ENCODE data around the gene RLIM.
"Not testable (repeated sequence)": the region's sequence is repeated elsewhere in the genome, so short reads cannot be mapped to it uniquely, and the experiment has no call there.

RLIM gene, protein sequence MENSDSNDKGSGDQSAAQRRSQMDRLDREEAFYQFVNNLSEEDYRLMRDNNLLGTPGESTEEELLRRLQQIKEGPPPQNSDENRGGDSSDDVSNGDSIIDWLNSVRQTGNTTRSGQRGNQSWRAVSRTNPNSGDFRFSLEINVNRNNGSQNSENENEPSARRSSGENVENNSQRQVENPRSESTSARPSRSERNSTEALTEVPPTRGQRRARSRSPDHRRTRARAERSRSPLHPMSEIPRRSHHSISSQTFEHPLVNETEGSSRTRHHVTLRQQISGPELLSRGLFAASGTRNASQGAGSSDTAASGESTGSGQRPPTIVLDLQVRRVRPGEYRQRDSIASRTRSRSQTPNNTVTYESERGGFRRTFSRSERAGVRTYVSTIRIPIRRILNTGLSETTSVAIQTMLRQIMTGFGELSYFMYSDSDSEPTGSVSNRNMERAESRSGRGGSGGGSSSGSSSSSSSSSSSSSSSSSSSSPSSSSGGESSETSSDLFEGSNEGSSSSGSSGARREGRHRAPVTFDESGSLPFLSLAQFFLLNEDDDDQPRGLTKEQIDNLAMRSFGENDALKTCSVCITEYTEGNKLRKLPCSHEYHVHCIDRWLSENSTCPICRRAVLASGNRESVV

DNA sequence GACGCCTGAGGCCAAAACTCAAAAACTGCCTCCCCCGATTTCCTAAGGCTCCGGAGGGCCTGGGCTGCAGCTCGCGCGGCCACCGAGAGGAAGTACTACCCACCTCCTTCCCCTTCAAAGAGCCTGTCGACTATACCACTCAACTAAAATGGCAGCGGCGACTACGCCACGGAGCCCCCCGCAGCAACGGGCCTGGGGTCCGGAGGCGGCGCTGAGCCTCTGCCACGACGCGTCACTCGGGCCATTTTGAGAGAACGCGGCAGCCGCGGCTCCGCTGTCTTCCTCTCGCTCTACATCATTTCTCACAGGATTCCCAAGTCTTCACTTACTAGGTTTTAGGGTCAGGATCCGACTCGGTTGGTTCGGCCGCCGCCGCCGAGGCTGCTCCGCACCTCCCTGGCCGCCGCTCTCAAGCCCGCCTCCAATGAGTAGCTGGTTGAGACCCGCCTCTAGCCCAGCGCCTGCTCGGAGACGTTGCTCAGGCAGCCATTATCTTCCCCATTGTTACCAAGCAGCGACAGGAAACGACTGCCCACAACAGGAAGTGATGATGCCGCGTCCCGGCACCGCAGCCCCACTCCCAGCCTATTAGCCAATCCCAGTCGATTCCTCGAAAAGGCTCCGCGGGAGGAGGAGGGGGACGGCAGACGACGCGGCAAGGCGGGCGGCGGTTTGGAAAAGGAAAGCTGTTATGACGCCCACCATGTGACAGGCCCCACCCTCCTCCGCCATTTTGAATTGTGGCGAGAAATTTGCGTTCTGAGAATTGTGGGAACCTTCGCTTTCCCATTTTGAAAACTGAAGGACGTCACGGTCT, at the start of gene RLIM:
Gene RLIM (minus strand): TSS at position 532 of the 817 bp plus-strand sequence. CDS start 18,647 bp downstream, outside the sequence.
- Mint-ChIP-seq H3K27ac (peak within 1 kb of the TSS; percentile 100), H3K9me3 (peaks cover 52% of the 10 kb centered on the region), H3K36me3 (ENCODE audit: low read depth) (peaks cover 37% of the 10 kb centered on the region), H3K4me1 (peaks cover 7% of the 10 kb centered on the region), H3K4me3 (peak within 1 kb of the TSS; percentile 96), H3K27me3 (ENCODE audit: low read depth, poor library complexity) (no peaks in the 10 kb centered on the region)
- DNase-seq, result peak; percentile 83
- TF ChIP-seq, protein P1, sequence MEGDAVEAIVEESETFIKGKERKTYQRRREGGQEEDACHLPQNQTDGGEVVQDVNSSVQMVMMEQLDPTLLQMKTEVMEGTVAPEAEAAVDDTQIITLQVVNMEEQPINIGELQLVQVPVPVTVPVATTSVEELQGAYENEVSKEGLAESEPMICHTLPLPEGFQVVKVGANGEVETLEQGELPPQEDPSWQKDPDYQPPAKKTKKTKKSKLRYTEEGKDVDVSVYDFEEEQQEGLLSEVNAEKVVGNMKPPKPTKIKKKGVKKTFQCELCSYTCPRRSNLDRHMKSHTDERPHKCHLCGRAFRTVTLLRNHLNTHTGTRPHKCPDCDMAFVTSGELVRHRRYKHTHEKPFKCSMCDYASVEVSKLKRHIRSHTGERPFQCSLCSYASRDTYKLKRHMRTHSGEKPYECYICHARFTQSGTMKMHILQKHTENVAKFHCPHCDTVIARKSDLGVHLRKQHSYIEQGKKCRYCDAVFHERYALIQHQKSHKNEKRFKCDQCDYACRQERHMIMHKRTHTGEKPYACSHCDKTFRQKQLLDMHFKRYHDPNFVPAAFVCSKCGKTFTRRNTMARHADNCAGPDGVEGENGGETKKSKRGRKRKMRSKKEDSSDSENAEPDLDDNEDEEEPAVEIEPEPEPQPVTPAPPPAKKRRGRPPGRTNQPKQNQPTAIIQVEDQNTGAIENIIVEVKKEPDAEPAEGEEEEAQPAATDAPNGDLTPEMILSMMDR (IDR thresholded peaks at IDR 0.05), result no peak

DNA sequence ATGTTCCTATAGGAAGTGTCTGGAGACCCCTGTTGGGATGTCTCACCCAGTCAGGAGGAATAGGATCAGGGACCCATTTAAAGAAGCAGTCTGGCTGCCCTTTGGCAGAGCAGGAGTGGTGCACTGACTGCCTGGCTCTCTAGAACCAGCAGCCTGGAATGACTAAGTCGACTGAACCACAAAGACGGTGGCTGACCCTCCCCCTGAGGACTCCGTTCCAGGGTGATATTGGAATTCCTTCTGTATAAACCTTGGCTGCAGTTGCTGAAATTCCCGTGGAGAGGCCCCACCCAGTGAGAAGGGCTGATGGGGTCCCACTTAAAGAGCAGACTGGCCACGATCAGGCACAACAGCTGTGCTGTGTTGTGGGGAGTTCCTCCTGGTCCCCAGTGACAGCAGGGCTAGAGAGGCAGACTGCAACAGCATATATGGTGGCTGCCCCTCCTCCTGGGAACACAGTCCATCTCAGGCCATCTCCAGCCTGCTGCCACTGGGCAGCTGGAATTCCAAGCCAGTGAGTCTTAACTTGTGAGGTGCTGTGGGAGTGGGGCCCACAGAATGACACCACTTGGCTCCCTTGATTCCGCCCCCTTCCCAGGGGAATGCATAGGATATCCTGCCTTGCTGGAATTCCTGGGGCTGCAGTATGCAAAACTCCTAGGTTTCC, 41.8 kb upstream of the RLIM start:
- peak overlapping the region; percentile 27 for H3K27ac Mint-ChIP-seq
- TF ChIP-seq, protein P1 (IDR thresholded peaks at IDR 0.05), result no peak
- no peaks in the 10 kb centered on the region for H3K36me3 Mint-ChIP-seq (ENCODE audit: low read depth)
- no peak for DNase-seq
- peaks cover 50% of the 10 kb centered on the region for H3K9me3 Mint-ChIP-seq
- H3K27me3 Mint-ChIP-seq (ENCODE audit: low read depth, poor library complexity), result peaks cover 9% of the 10 kb centered on the region
- no peak overlapping the region for H3K4me3 Mint-ChIP-seq
- no peaks in the 10 kb centered on the region for H3K4me1 Mint-ChIP-seq

DNA sequence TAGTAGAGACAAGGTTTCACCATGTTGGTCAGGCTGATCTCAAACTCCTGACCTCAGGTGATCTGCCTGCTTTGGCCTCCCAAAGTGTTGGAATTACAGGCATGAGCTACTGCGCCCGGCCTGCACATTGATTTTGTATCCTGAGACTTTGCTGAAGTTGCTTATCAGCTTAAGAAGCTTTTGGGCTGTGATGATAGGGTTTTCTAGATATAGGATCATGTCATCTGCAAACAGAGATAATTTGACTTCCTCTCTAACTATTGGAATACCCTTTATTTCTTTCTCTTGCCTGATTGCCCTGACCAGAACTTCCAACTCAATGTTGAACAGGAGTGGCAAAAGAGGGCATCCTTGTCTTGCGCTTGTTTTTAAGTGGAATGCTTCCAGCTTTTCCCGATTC, 40.5 kb upstream of the RLIM start:
- not testable (repeated sequence) for DNase-seq; H3K4me1 Mint-ChIP-seq; H3K27me3 Mint-ChIP-seq (ENCODE audit: low read depth, poor library complexity); H3K36me3 Mint-ChIP-seq (ENCODE audit: low read depth); H3K27ac Mint-ChIP-seq; H3K4me3 Mint-ChIP-seq
- H3K9me3 Mint-ChIP-seq, result peaks cover 50% of the 10 kb centered on the region

DNA sequence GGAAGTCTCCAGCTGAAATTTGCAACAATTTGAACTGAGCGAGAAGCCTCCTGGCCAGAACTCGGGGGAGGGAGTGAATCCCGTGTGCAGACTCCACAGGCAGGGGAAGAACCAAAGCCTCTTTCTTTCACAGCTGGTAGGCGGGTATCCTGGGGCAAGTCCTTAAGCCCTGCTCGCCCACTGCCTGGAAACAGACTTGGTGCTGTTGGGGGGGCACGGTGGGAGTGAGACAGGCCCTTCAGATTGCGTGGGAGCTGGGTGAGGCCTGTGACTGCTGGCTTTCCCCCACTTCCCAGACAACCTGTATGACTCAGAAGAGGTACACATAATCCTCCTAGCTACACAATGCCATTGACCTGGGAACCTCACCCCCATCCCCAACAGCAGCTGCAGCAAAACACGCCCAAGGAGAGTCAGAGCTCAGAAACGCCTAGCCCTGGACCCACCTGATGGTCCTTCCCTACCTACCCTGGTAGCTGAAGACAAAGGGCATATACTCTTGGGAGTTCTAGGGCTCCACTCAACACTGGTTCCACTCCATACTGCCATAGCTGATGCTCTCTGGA, 22.4 kb upstream of the RLIM start:
- TF ChIP-seq, protein P1 (IDR thresholded peaks at IDR 0.05), result no peak
- Mint-ChIP-seq H3K4me1 (no peaks in the 10 kb centered on the region), H3K9me3 (peaks cover 68% of the 10 kb centered on the region), H3K36me3 (ENCODE audit: low read depth) (no peaks in the 10 kb centered on the region), H3K27me3 (ENCODE audit: low read depth, poor library complexity) (no peaks in the 10 kb centered on the region), H3K27ac (no peak overlapping the region), H3K4me3 (no peak overlapping the region)
- DNase-seq, result no peak

DNA sequence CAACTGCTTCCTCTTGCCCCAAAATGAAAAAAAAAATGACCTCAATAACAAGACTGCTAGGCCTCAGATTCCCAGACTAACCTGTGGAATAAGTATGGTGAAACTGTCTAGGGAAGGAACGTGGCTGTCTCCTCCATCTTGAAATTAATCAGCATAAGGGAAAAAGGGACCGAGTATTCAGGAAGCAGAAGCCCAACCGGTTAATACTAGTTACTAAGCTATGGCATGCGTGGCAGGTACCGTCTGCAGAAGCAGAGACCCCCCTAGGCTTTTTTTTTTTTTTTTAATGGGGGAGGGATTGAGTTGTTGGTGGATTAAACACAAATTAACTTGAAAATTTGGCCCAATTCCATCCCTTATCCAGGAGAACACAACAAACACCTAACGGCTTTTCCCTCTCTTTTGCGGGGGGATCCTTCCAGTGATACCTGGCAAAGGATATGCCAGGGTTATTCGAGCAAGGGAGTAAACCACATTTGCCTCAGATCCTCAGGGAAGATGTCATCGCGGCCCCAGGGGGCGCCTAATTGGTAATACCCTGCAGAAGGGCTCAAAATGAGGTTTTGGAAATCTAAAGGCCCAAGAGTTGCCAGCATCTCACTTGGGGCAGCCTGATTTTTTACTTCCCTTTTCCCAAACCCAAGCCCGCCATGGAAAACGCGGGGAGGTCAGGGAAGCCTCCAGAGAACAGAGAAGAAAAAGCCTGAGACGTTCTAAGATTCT, 893 bp downstream of the RLIM start:
- Mint-ChIP-seq H3K4me1 (peaks cover 7% of the 10 kb centered on the region), H3K4me3 (peak overlapping the region; percentile 96), H3K27ac (peak overlapping the region; percentile 100), H3K9me3 (peaks cover 56% of the 10 kb centered on the region), H3K36me3 (ENCODE audit: low read depth) (peaks cover 41% of the 10 kb centered on the region), H3K27me3 (ENCODE audit: low read depth, poor library complexity) (no peaks in the 10 kb centered on the region)
- peak; percentile 2 for DNase-seq
- TF ChIP-seq, protein P1 (IDR thresholded peaks at IDR 0.05), result no peak

Measured in nephron progenitor cell (in vitro differentiated cells).